GM23248 (cell line): ENCODE data around the gene DUS4L. TPM values are rescaled to one million over a fixed set of nuclear protein-coding genes. Genes with fewer than 3 reads are reported as not detected.

Experiments used
- DNase-seq: peaks from one replicate; pipeline ENCODE4 v3.0.0-alpha.2; 2015
- H2AFZ ChIP-seq: fragments of 200-600 bp; sonication (generic); 2 replicates; pipeline ENCODE4 v1.6.1; 2016; ENCODE audit warnings: antibody characterized with exemption
- H3F3A ChIP-seq: fragments of 200-600 bp; sonication (generic); 2 replicates; pipeline ENCODE4 v1.6.1; 2016; ENCODE audit warnings: mild to moderate bottlenecking, antibody characterized with exemption, mixed run types; ENCODE audit not compliant: insufficient read depth
- H3K27ac ChIP-seq: fragments of 200-600 bp; sonication (generic); 2 replicates; pipeline ENCODE4 v1.5.1; 2016; ENCODE audit warnings: mild to moderate bottlenecking
- H3K27me3 ChIP-seq: fragments of 200-600 bp; sonication (generic); replicated peaks from 2 replicates; pipeline ENCODE4 v1.6.1; 2016; ENCODE audit warnings: mild to moderate bottlenecking; ENCODE audit not compliant: insufficient read depth
- H3K36me3 ChIP-seq: fragments of 200-600 bp; sonication (generic); 2 replicates; pipeline ENCODE4 v1.6.1; 2016; ENCODE audit warnings: low read depth, mild to moderate bottlenecking
- H3K4me1 ChIP-seq: fragments of 200-600 bp; sonication (generic); 2 replicates; pipeline ENCODE4 v1.6.1; 2016; ENCODE audit warnings: mild to moderate bottlenecking; ENCODE audit not compliant: insufficient read depth
- H3K4me2 ChIP-seq: fragments of 200-600 bp; sonication (generic); one replicate; pipeline ENCODE4 v1.6.1; 2016; ENCODE audit warnings: mild to moderate bottlenecking; ENCODE audit not compliant: unreplicated experiment
- H3K4me3 ChIP-seq: fragments of 200-600 bp; sonication (generic); 2 replicates; pipeline ENCODE4 v1.5.1; 2016; ENCODE audit warnings: mild to moderate bottlenecking
- H3K79me2 ChIP-seq: fragments of 200-600 bp; sonication (generic); 2 replicates; pipeline ENCODE4 v1.6.1; 2016; ENCODE audit warnings: mild to moderate bottlenecking; ENCODE audit not compliant: insufficient read depth
- H3K9ac ChIP-seq: fragments of 200-600 bp; sonication (generic); 2 replicates; pipeline ENCODE4 v1.6.1; 2016; ENCODE audit warnings: mild to moderate bottlenecking
- H3K9me2 ChIP-seq: fragments of 200-600 bp; sonication (generic); 2 replicates; pipeline ENCODE4 v1.6.1; 2016; ENCODE audit warnings: mixed run types, mild to moderate bottlenecking, moderate library complexity; ENCODE audit not compliant: insufficient read depth
- H3K9me3 ChIP-seq: fragments of 200-600 bp; sonication (generic); one replicate; pipeline ENCODE4 v1.6.1; 2017; ENCODE audit warnings: low read depth
- H4K20me1 ChIP-seq: fragments of 200-600 bp; sonication (generic); 2 replicates; pipeline ENCODE4 v1.6.0; 2016; ENCODE audit not compliant: insufficient read depth
- EZH2 ChIP-seq: fragments of 200-600 bp; sonication (generic); IDR thresholded peaks from 2 replicates; pipeline ENCODE4 v1.6.1; 2018; ENCODE audit warnings: antibody characterized with exemption, mild to moderate bottlenecking; ENCODE audit not compliant: insufficient read depth, poor library complexity, severe bottlenecking
- EZH2phosphoT487 ChIP-seq: fragments of 200-600 bp; sonication (generic); IDR thresholded peaks from 2 replicates; pipeline ENCODE4 v1.6.1; 2018; ENCODE audit warnings: antibody characterized with exemption, moderate library complexity, mild to moderate bottlenecking, low read depth; ENCODE audit not compliant: insufficient read depth
- WGBS, 2 experiments: methylation state at CpG; one replicate each; pipeline ENCODE4 v1.1.6; 2015 to 2017; ENCODE audit warnings: low lambda C conversion rate in 2 of 2, low coverage in 1 of 2; ENCODE audit errors: missing lambda C conversion rate in 2 of 2; 5-methylcytosine and 5-hydroxymethylcytosine counted together
- in situ Hi-C: fragments of 300-500 bp; cut with MboI; formaldehyde crosslinking; loops from 2 replicates; pipeline ENCODE4 v1.15.0; 2020
- polyA plus RNA-seq: library from polyadenylated mRNA; unstranded; fragments of >200 nt; fragmentation: Nextera tagmentation; extraction: Ambion mirVana; gene quantifications from 2 replicates; pipeline ENCODE4 v1.2.1, GENCODE V29; 2016
- total RNA-seq: library from RNA; depleted of rRNA; stranded (reverse); fragments of >200 nt; shearing (Covaris generic); gene quantifications from 2 replicates; pipeline ENCODE4 v1.2.3, GENCODE V29; 2014

The DUS4L gene
- total and polyA plus RNA-seq, 2 experiments from 2014 or later, result 4.2 to 7.6 TPM

DNA sequence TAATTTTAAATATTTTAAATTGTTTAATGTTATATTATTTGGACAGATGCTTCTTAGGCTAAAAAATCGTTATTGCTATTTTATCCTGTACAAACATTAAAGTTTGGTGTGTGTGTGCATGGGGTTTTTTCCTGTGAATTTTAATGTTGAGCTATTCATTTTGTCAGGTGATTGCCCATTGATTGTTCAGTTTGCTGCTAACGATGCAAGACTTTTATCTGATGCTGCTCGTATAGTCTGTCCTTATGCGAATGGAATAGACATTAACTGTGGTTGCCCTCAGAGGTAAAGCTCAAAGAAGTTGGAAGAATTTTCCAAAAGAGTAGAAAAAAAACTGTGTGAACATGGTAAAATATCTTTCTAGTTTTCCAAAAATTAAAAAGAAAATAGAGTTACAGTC is 9.8 kb downstream of the DUS4L start:
- Histone ChIP-seq H3K9ac (no peak overlapping the region), H3K4me1 (no peaks in the 10 kb centered on the region), H3K4me2 (no peak overlapping the region), H2AFZ (no peak overlapping the region), H3K9me2 (no peaks in the 10 kb centered on the region), H3K27me3 (no peaks in the 10 kb centered on the region), H3K27ac (no peak overlapping the region), H3K4me3 (no peak overlapping the region), H4K20me1 (no peaks in the 10 kb centered on the region), H3K9me3 (no peaks in the 10 kb centered on the region), H3F3A (no peaks in the 10 kb centered on the region), H3K36me3 (0 out of 2 replicates have a peak, but pooled peaks cover 4% of the 10 kb centered on the region), H3K79me2 (peaks cover 4% of the 10 kb centered on the region; the same call in 1 of the 2 replicates)
- DNase-seq, result no peak
- in situ Hi-C loops, result no loop called here
- TF ChIP-seq EZH2, result no peak
- no peak for TF ChIP-seq EZH2phosphoT487
- WGBS, 2 experiments, result 96 to 97% methylated on average over 4 of the region's 4 CpGs

DNA sequence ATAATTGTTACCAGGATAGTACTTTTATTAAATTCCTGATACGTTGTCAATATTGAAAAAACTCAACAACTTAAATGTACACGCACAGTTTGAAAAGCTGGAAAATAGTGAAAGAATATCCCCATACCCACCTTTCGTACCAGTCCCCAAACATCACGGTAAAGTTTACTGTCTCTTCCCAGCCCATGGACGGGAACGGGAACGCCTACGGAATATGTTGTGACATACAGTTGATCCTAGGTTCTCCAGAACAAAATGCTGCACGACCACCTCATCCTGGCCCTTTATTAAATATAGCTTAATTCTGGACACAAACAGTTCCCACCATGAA is 15.7 kb downstream of the DUS4L start:
- peaks cover 15% of the 10 kb centered on the region for H3K36me3 ChIP-seq
- peaks cover 18% of the 10 kb centered on the region for H3K4me1 ChIP-seq
- no peak for DNase-seq
- H3K79me2 ChIP-seq, result peaks cover 61% of the 10 kb centered on the region
- no peaks in the 10 kb centered on the region for H3K9me3 ChIP-seq
- no peaks in the 10 kb centered on the region for H3K27me3 ChIP-seq
- no peaks in the 10 kb centered on the region for H3K9me2 ChIP-seq
- H3K4me2 ChIP-seq, result peak overlapping the region; percentile 96
- no peaks in the 10 kb centered on the region for H3F3A ChIP-seq
- no peaks in the 10 kb centered on the region for H4K20me1 ChIP-seq
- in situ Hi-C loops, result no loop called here
- WGBS, 2 experiments, result 1 to 2% methylated on average over 9 of the region's 9 CpGs
- H3K9ac ChIP-seq, result peak overlapping the region; percentile 94
- H3K27ac ChIP-seq, result peak overlapping the region; percentile 75
- H2AFZ ChIP-seq, result peak overlapping the region; percentile 99
- peak overlapping the region; percentile 98 for H3K4me3 ChIP-seq
- TF ChIP-seq EZH2phosphoT487, result no peak
- TF ChIP-seq EZH2, result no peak

DNA sequence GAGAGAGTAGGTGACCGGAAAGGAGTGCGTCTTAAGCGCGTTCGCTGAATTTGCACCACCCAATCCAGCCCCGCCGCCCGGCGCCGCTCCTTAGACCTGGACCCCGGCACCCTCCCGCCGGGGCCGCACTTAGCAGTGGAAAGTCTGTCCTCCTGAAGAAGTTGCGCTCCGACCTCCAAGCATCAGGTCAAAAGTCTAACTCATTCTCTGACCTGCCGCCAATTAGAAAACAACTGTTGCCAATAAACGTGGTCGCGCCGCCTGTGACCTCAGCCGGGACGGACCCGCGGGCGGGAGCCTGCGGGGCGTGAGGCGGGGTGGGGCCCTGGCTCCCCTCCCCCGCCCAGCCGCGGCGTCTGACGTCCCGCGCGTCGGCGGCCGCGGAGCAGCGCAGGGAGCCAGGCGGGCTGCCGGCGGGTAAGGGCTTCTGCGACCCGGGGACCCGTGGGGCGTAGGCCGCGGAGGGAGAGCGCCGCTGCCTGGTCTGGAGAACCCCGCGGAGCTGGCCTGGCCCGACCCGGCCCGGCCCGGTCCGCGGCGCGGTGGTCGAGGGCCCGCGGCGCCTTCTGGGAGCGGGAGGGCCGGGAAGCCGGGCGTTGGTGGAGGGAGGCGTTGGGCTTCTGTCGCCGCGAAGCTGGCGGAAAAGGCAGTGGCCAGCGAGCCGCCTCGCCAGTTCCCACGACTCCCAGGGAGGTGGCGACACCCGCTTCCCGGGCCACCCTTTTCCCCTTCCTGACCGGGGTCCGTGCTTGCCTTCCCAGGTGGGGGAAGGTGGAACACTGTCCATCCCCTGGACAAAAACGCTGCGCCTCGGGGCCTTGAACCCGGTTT is 16.3 kb downstream of the DUS4L start, which contains the start of gene BCAP29:
Gene BCAP29 (plus strand): TSS at position 362 of the 831 bp plus-strand sequence. CDS start 527 bp downstream, outside the sequence.
- TF ChIP-seq EZH2phosphoT487 (no peak), EZH2 (no peak)
- in situ Hi-C loops, result no loop called here

DNA sequence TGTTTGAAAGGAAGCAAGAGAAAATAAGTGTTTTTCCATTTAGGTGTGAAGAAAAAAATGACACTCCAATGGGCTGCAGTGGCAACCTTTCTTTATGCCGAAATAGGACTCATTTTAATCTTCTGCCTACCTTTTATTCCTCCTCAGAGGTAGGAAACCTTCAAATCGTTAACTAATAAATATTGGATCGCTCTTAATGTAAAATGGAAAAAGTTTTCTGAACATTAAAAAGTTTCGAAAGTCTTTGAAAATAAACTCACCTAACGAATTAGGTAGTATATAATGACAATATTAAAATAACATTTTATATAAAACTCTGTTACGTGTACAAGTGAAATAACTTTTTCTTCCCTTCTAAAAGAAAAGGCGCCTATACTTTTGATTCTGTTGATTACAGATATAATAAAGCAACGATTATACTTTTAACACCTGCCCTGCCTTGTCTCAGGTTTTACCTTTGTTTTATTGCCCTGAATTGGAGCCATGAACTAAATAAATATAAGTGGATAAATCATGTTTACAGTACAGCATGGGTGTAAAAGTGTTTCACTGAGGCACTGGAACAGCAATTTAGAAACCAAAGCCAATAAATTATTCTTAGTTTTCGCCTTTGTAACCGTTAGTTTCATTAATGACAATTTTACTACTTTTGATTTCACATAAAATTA is 17.1 kb downstream of the DUS4L start:
- peaks cover 18% of the 10 kb centered on the region for H3K4me1 ChIP-seq
- in situ Hi-C loops, result no loop called here
- H3K36me3 ChIP-seq, result peaks cover 14% of the 10 kb centered on the region
- H3K27me3 ChIP-seq, result no peaks in the 10 kb centered on the region
- H3K9me2 ChIP-seq, result no peaks in the 10 kb centered on the region
- peak overlapping the region; percentile 75 for H3K27ac ChIP-seq
- H4K20me1 ChIP-seq, result no peaks in the 10 kb centered on the region
- 25 to 28% methylated on average over 10 of the region's 10 CpGs for WGBS, 2 experiments
- no peak for DNase-seq
- peak overlapping the region; percentile 94 for H3K9ac ChIP-seq
- peak overlapping the region; percentile 98 for H3K4me3 ChIP-seq
- peak overlapping the region; percentile 96 for H3K4me2 ChIP-seq
- TF ChIP-seq EZH2 (no peak), EZH2phosphoT487 (no peak)
- no peaks in the 10 kb centered on the region for H3K9me3 ChIP-seq
- H3F3A ChIP-seq, result no peaks in the 10 kb centered on the region
- peaks cover 75% of the 10 kb centered on the region for H3K79me2 ChIP-seq
- peak overlapping the region; percentile 99 for H2AFZ ChIP-seq

More for the DNA sequence above, 16.3 kb downstream of the DUS4L start, which contains the start of gene BCAP29:
- Histone ChIP-seq H3K4me2 (peak within 1 kb of the TSS; percentile 96), H3K79me2 (peaks cover 67% of the 10 kb centered on the region), H3K4me3 (peak within 1 kb of the TSS; percentile 98), H2AFZ (peak within 1 kb of the TSS; percentile 99), H3K9me2 (no peaks in the 10 kb centered on the region), H3K27me3 (no peaks in the 10 kb centered on the region), H3K27ac (peak within 1 kb of the TSS; percentile 75), H3K9me3 (no peaks in the 10 kb centered on the region), H3K4me1 (peaks cover 18% of the 10 kb centered on the region), H3F3A (no peaks in the 10 kb centered on the region), H3K36me3 (peaks cover 14% of the 10 kb centered on the region), H4K20me1 (no peaks in the 10 kb centered on the region), H3K9ac (peak within 1 kb of the TSS; percentile 94)
- 0% methylated on average over 40 to 77 of the region's 89 CpGs for WGBS, 2 experiments
- DNase-seq, result peak; percentile 87
